ENCODE results near the gene SPX.

The SPX gene

DNA sequence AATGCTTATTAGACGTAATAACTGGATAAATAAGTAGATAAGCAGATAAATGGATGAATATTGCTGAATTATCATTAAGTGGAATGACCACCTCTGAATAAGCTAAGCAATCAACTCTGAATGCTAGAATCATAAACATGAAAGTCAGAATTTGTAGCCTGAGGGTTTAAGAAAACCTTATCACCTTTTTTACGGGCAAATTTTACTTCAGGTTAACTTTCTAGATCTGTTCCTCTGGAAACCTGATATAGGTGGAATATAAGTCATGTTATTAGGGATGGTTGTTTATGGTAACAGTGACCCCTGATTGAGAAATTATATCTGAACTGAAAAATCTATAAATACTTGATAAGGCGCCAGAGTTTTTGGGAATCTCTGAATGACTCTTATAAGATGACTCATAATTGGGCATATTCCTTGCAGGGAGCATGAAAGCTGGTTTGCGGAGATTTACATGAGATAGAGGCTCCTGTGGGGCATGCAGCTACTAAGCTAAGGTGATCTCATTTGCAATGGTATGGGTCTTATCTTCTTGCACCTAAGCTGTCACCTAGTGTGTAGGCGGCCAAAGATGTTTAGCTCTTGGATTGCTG is 12.1 kb downstream of the SPX start:
- no peak for DNase-seq (ENCODE audit: low read depth in 2 of 2)

DNA sequence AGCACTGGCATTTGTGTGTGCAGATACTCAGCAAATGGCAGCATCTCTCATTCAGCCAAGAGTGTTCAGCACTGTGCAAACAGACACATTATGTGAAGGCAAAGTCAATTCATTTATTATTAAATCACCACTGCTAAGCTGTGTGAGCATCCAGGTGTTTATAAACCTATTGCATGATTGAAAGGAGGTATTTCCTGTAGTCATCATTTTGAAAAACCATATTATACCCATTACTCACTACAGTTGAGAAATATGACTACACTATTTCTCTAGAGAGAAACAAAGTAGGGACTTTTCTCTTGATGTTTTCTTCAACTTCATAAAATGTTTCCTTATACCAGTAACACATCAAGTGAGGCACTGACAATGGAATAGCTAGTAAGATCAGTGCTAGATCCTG is 13.7 kb downstream of the SPX start:
- no peak for DNase-seq (ENCODE audit: low read depth in 2 of 2)

DNA sequence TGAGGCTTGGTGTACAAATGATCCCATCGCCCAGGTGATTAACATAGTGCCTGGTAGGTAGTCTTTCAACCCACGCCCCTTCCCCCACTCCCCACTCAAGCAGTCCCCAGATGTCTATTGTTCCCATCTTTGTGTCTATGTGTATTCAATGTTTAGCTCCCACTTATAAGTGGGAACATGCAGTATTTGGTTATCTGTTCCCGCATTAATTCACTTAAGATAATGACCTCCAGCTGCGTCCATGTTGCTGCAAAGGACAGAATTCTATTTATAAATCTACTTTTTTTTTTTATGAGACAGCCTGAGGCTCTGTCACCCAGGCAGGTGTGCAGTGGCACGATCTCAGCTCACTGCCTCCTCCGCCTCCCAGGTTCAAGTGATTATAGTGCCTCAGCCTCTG is 15.7 kb downstream of the SPX start:
- DNase-seq (ENCODE audit: low read depth in 2 of 2): no peak

DNA sequence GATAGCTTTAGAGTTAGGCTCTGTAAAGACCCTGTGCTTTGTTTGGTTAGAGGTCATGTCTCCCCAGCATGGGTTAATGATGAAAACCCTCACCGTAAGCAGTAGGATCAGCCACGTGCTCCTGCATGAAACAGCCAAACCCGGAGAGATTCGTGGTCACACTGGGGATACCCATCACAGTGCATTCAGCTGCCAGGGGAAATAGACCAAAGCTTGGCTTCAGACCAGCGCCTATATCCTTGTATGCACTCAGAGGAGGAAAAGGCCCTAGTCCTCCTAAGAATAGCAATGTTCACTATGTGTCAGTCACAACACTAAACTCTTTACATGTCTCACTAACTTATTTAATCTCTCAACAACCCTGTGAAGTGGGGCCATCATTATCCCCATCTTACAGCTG is 16.3 kb downstream of the SPX start:
- DNase-seq (ENCODE audit: low read depth in 2 of 2): no peak

DNA sequence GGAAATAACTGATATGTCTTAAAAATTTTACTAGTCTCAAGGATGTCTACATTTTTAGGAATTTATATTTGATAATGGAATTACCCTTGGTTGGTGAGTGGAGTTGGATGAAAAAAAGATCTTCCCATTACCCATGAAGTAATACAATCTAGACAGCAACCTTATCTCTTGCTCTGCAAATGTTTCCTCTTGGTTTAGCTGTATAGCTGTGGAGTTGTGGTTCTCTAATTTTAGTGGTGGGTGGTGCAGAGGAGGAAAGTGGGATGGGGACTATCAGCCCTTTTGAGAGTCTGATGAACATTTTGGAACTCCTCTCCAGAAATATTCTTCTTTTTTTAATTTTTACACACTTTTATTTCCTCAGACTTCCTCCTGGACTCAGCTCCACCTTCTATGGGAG is 17.1 kb downstream of the SPX start:
- no peak for DNase-seq (ENCODE audit: low read depth in 2 of 2)

DNA sequence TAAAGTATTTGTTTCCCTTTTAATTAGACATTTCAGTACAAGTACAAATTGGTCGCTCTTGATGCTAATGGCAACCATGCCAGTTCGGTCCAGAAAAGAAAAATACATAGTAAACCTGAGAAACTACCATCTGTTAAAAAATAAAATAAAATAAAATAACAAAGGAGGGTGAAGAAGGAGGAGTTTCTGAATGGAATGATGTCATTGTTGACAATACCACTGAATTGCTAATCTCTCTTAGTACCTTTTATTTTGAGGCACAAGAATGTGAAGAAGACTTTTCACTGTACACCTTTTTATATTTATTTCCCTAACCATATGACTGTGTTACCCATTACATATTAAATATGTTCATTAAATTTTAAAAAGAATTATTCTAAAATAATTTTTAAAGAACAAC is 19.5 kb downstream of the SPX start:
- DNase-seq (ENCODE audit: low read depth in 2 of 2): no peak

DNA sequence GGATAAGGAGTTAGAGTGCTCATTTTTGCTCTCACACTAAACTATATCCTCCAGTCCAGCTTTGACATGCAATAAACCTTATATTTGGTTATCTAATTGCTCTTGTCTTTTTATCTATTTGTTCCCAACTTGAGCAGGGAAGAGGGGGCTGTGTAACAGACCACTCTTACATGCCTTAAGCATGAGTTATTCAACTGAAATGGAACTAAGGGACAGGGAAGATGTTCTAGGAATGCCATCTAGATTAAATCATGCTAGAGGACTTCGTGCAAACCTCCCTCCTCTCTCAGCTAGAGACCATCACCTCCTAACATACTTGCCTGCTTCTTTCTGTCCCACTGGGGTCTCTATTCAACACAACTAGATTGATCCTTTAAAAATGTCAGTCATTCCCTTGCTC is 20.6 kb downstream of the SPX start:
- DNase-seq (ENCODE audit: low read depth in 2 of 2): no peak

DNA sequence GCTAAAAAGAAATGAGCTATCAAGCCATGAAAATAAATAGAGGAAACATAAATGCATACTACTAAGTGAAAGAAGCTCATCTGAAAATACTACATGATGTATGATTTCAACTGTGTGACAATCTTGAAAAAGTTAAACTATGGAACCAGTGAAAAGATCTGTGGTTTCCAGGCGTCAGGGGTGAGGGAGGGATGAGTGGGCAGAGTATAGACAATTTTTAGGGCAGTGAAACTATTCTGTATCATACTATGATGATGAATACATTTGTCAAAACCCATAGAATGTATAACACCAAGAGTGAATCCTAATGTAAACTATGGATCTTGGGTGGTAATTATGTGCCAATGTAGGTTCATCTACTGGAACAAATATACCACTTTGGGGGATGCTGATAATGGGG is 21.3 kb downstream of the SPX start:
- peak in 1 of 2 donors; percentile 11 for DNase-seq (ENCODE audit: low read depth in 2 of 2)

DNA sequence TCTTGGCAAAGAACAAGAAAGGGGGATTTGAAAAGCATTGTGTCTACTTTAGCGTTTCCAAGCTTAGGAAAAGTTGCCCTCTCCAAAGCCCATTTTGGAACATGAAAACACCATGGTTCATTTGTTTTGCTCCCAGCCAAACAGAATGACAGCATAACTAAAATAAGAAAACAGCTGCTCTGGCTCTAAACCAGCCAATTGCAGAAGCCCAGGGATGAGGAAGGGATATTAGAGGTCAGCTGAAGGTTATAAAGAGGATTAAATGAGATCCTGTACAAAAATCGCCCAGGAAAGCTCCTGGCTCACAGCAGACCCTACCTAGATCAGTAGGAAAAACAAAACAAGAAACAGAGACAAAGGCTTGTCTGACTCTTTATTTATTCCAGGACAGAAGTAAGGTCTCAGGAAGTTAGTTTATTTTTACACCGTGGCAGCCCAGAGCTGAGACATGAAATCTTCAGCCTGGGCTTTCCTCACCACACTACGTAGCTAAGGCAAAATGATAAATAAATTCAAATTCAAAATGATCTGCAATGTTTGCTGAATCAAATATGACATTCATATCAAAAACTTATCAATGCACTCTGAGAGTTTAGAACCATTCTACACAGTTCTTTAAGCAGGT is 25.9 kb downstream of the SPX start:
- no peak for DNase-seq (ENCODE audit: low read depth in 2 of 2)

DNA sequence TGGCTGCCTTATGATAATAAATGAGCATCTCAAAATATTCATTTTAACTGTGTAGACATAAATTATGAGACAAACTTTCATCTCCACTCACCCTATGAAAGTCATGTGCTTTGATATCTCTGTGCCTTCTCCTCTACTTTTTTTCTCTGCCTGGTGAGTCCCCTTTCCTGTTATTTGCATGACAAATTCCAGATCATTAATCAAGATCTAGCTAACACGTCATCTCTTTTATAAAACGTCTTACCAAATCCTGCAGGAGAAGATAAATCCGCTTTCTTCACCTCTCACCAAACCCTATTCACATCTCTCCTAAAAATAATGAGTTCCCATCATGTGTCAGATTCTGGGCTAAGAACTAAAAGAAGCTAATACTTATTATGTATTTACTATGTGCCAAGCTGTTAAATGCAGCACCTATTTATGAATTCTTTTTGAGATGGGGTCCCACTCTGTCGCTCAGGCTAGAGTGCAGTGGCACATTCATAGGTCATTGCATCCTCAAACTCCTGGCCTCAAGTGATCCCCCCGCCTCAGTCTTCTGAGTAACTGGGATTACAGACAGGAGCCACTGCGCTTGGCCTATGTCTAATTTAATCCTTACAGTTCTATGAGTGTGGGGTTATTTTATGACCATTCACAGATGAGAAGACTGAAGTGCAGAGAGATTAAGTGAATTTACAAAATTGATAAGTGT is 26.7 kb downstream of the SPX start:
- DNase-seq (ENCODE audit: low read depth in 2 of 2): no peak

DNA sequence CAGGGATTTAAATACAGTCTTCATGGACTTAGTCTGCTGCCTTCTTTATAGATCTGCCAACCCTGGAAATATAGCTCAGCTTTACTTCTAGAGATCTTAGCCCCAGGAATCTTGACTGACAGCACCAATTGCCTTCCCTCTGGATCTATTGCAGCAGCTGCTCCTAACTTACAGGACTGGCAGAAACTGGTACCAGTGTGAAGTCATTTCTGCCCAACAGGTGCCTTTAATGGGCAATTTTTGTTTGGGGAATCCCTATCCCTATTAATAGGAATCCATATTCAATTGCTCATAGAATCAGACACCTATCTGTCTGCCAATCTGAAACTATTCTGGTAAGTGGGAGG is 27.2 kb downstream of the SPX start:
- DNase-seq (ENCODE audit: low read depth in 2 of 2): no peak

DNA sequence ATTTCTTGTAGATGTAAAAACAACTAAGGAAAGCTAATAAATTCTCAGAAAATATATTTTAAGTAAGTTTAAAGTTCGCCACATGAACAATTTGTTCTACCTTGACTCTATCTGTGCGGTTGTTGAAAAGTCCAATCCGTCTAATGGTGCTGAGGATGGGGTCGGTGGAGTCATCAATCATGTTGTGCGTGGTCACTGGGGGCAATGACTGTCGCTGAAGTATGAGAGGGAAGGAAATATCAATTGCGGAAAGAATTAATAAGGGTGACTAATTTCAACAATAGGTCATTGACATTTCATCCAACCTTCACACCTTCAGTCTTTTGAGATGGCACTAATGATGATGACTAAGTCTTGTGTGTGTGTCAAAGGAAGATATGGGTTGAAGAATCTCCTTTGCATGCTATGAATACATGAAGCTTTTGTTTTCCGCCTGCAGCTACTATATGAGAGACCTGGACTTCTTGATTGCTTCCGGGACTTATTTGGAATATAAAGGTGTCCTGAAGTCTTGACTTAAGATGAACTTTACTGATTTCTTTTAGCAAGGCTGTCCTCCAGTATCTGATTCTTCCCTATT is 32.1 kb downstream of the SPX start:
- no peak for DNase-seq (ENCODE audit: low read depth in 2 of 2)

DNA sequence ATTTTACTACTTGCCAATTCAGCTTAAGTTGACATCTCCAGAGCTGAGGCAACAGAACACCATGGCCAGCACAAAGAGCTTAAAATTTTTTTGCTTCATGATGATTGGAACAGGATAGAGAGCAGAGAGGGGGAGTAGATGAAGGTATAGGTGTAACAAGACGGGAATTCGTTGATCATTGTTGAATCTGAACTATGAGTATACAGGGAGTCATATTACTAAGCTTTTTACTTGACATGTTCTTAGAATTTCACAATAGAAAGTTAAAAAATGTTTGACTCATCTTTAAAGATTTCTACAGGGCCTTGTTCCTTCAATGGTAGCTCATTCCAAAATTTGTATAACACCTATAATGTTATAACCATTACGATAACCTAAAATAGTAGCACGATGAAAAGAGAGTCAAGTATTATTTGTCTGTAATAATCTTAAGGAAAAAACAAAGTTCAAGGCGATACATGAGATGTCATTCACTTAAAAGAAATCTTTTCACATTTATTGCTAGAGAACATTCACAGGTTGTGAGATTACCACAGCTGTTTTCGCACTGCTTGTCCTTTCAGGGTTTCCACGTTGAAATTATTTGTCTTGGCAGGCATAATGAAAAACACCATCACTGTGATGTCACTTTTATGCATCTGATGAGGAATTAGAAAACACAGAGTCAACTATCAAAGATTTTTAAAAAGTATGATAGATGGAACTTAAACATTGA is 33.9 kb downstream of the SPX start:
- DNase-seq (ENCODE audit: low read depth in 2 of 2): no peak

DNA sequence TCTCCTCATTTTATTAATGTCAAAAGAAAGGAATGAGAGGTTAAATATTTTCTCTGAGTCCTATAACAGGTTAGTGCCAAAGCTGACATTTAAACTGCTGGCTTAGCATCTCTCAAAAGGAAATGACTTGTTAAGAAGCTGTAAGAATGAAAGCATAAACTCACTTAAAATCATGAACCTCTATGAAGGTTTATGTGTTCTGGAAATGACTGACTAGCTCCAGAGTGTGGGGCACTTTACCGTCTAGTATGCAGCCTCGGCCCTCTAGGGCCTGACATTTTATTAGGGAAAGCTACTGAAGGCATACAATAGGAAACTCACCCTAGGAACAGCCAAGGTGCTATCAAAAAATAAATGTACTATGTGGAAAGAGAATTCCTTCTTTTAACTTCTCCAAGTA is 35.1 kb downstream of the SPX start:
- DNase-seq (ENCODE audit: low read depth in 2 of 2): no peak

DNA sequence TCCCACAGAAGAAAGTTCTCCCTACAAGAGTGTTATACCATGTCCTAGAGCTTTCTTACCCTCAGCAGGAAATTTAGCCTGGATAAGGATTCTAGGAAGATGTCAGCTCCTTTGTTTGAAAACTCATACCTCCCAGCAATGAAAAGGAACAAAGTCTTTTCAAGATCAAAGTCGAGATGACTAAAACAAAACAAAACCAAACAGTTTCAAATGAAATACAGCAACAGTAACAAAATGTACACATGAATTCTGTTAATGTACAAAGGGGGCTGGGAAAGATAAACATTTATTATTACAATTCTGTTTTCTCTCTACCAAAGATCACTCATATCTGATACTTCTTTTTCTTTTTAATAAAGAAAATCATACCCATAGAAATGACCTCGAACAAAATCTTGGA is 36.8 kb downstream of the SPX start:
- DNase-seq (ENCODE audit: low read depth in 2 of 2): no peak

DNA sequence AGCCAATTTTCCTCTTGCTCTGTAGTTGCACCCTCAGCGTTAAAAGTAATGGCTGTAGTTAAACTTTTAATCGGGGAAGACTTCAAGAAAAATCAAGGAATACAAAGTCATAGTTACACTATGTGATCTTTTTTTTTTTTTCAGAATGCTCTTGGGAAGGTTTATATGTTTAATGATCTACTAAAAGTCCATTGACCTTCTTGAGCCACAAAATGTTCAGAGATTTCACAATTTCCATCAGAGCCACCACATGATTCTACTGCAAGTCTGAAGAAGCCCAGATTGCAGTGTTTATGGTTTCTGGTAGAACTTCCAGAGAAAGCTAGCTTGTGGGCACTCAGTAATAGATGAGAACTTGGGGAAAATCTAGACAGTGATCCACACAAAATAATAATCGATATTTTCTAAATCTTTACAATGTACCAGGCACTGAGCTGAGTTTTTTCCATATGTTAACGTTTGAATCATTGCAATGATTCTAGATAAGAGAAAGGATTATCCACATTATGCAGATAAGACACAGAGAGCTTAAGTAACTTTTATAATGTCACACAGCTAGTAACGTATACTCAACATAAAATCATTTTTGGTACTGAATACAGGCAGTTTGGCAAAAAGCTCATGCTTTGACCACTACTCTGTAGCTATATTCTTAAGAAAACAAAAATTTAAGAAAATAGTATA is 40.3 kb downstream of the SPX start:
- DNase-seq (ENCODE audit: low read depth in 2 of 2): no peak

DNA sequence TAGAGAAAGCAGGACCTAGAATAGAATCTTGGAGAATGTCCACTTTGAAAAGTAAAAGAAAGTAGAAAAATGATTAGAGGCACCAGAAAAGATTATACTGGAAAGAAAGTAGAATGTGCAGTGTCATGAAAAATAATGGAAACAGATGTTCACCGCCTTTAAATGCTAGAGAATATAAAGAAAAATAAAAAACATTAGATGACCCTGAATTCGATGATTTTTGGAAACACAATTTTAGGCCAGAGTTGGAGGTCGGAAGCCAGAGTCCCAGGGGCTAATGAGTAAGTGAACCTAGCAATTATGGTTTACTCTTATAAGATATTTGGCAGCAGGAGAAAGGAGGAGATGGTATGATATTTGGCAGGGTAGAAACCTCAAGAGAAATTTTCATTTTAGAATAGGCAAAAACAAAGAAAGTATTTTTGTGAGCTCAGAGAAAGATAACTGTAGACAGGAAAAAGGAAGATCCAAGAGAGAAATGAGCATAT is 40.9 kb downstream of the SPX start:
- no peak for DNase-seq (ENCODE audit: low read depth in 2 of 2)

DNA sequence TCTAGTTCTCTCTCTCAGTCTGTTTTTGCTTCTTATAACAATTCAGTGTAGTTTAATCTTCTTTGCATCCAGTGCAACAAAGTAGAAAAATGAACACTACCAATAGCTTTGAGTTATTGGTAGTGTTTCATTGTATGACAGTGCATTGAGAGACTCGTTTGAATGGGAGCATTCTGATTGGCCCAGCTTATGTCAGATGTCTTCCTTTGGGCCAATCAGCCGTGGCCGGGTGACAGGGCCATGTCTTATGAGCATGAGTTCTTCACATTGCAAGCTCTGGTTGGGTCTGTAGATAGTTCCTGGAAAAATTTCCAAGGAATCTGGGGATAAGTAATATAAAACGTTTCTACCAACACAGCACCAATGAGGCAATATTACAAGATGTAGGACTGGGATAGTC is 42.0 kb downstream of the SPX start:
- DNase-seq (ENCODE audit: low read depth in 2 of 2): no peak

DNA sequence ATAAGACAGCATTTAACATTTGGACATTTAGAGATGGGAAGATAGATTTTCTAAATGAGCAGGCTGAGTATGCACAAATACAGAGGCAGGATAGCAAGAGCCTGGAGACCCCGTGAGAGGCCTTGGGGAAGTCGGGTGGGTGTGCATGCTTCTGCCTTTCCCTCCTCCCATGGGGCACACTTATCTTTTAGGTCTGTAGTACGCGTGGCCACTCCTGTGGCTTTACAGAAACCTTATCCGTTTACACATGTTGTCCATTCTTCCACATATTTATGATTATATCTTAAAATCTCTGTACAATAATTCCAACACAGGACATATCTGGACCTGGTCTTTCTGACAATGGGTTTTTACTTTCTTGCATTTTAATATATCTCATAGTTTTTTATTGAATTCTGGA is 45.0 kb downstream of the SPX start:
- DNase-seq (ENCODE audit: low read depth in 2 of 2): no peak

DNA sequence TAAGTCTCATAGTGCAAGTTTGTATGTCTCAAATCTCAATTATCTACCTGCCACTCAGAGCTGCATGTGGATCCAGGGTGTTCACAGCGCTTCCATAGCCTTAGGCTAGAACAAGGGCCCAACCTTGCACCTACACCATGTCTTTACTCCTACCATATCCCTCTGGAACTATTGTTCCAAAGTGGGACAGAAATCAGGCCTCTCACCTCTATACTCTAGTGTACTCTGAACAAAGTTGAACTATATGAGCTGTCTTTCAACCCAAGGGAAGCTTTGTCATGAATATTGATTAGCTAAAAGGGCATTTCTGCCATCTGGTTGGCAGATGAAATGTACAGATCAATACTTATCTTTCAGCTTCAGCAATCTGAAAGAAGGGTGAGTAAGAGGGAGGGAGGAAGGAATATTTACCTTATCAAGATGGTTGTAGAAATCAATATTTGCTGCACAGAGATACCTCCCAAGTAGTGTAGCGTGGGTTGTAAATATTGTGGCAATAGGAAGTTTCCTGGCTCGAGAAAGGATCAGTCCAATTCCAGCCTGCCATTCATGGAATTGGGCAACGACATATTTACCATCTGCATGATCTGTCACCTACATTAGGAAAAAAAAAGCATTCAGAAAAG is 47.8 kb downstream of the SPX start:
- no peak for DNase-seq (ENCODE audit: low read depth in 2 of 2)

DNA sequence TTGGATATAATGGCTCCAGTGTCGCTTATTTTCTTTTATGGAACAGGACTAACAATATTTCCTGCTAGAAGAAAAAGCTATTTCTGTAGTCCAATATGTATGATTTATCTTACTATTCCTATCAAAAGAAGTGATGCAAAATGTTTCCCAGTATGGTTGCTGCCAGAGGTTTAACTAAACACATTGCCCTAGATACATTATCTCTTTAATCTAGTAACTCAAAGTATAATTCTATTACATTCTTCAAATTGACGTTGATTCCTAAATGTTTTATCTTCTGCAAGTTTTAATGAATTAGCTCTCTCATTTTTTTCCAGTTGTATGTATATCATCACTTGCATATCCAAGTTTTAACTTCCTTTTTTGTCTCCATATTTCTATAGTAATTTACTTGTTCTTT is 50.3 kb downstream of the SPX start:
- no peak for DNase-seq (ENCODE audit: low read depth in 2 of 2)

DNA sequence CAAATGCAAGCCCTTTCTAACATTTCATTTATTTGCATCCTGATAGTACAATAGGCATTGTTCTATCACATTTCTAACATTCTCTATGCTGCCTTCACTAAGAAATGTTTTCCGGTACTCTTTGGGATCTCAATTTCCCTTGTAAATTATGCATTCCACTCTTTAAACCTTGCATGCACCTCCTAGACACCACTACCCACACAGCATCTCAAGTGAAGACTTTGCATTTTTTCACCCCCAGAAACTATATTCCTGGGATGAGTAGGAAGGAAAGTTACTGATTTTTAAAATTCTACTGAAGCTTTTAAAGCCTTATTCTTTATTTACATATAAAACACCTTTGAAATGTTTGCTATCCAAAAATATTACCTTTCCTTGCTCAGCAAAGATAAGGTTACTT is 51.4 kb downstream of the SPX start:
- DNase-seq (ENCODE audit: low read depth in 2 of 2): no peak
